Adipocyte (in vitro differentiated cells): ENCODE results near the gene WDFY4.

Experiments
- DNase-seq: peaks from one replicate; pipeline ENCODE4 v3.0.0-alpha.2; 2015; ENCODE audit warnings: low read depth
- H3K27me3 ChIP-seq: replicated peaks from 2 replicates; pipeline ENCODE4 v1.7.0; 2013; ENCODE audit warnings: mild to moderate bottlenecking, low read length, moderate library complexity; ENCODE audit not compliant: control insufficient read depth, insufficient read depth
- H3K36me3 ChIP-seq: 2 replicates; pipeline ENCODE4 v1.7.0; 2013; ENCODE audit warnings: low read length, mild to moderate bottlenecking, moderate library complexity; ENCODE audit not compliant: control insufficient read depth, insufficient read depth, severe bottlenecking
- H3K4me1 ChIP-seq: 2 replicates; pipeline ENCODE4 v1.7.0; 2013; ENCODE audit warnings: mild to moderate bottlenecking, low read length, moderate library complexity; ENCODE audit not compliant: control insufficient read depth, insufficient read depth
- H3K4me3 ChIP-seq: 2 replicates; pipeline ENCODE4 v1.7.0; 2013; ENCODE audit warnings: mild to moderate bottlenecking, low read length, moderate library complexity
- H3K9ac ChIP-seq: 2 replicates; pipeline ENCODE4 v1.7.0; 2013; ENCODE audit warnings: mild to moderate bottlenecking, low read length, moderate library complexity
- H3K9me3 ChIP-seq: 2 replicates; pipeline ENCODE4 v1.7.0; 2013; ENCODE audit warnings: mild to moderate bottlenecking, low read length, moderate library complexity; ENCODE audit not compliant: control insufficient read depth

The WDFY4 gene

DNA sequence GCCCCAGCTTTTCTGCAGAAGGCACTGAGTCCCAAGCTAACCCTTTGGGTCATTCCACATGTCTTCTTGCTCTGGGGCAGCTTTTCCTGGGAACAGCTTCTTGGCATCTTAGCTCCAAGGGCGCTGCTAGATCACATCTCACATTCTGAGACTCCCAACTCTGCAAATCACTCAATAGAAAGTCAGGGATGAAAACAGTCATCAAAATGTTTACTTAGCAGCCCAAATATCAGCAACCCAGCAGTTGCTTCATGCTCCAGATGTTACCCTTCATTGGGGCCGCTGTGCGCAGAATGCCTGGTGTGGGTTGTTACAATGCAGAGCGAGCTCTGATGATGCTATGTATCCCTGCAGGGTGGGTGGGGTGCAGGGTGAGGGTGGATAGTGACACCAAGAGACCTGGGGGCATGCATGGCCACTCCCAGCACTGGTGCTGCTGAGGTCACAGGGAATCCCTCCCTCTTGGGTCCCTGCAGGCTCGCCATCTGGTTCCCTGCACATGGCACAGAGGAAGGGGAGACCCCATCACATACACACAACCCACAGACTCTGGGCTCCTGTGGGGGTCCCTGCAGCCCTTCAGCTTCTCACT is 19.0 kb downstream of the WDFY4 start:
- peaks cover 59% of the 10 kb centered on the region for H3K27me3 ChIP-seq
- H3K4me3 ChIP-seq, result no peak overlapping the region
- no peak for DNase-seq
- no peaks in the 10 kb centered on the region for H3K36me3 ChIP-seq
- H3K4me1 ChIP-seq, result no peaks in the 10 kb centered on the region
- no peaks in the 10 kb centered on the region for H3K9me3 ChIP-seq
- no peak overlapping the region for H3K9ac ChIP-seq

DNA sequence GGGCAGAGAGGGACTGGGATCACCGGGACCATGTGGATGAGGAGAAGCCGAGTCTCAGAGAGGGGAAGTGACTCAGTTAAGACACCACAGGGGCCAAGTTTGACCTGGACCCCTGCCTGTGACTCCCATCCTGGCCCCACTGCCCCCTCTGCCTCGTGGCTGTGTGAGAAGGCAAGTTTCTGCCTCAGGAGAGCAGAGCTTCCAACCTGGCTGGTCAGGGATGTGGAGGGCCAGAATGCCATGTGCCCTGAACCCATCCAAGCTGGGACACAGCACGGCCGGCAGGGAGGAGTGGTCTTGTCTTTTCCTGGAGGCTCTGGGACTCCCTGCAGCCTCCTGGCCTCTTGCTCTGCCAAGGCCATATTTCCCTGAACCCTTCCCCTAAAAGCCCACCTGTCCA is 19.5 kb downstream of the WDFY4 start:
- Histone ChIP-seq H3K4me3 (no peak overlapping the region), H3K36me3 (no peaks in the 10 kb centered on the region), H3K9me3 (no peaks in the 10 kb centered on the region), H3K27me3 (peaks cover 56% of the 10 kb centered on the region), H3K9ac (no peak overlapping the region), H3K4me1 (no peaks in the 10 kb centered on the region)
- DNase-seq, result no peak

- DNase-seq, result no peak
- Histone ChIP-seq H3K4me3 (no peak overlapping the region), H3K9ac (no peak overlapping the region), H3K4me1 (no peaks in the 10 kb centered on the region), H3K36me3 (no peaks in the 10 kb centered on the region), H3K27me3 (peaks cover 44% of the 10 kb centered on the region), H3K9me3 (no peaks in the 10 kb centered on the region)
Observed at GRCh38 chr10:48705401-48705938, 20.8 kb downstream of the WDFY4 start.

GRCh38 chr10:48707472-48707871 is 22.8 kb downstream of the WDFY4 start:
- DNase-seq, result no peak
- Histone ChIP-seq H3K36me3 (no peaks in the 10 kb centered on the region), H3K4me1 (no peaks in the 10 kb centered on the region), H3K4me3 (no peak overlapping the region), H3K27me3 (peaks cover 51% of the 10 kb centered on the region), H3K9me3 (peaks cover 3% of the 10 kb centered on the region), H3K9ac (no peak overlapping the region)

DNA sequence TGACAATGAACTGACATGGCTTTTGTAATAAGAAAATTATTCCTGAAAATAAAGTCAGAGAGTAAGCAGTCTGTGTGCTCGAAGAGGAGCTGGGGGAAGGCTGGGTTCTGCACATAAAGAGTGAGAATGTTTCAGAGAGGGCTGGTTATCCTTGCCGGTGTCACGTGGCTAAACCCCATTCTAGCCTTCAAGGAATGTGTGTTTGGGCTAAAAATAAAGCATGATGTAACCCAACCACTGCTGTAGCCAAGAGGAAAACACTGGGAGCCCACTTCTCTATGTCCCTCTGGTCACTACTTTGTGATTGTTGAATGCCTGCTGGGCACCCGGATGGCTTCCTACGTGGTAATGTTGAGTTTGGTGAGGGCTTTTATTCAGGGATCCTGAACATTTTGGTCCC is 23.5 kb downstream of the WDFY4 start:
- Histone ChIP-seq H3K9ac (no peak overlapping the region), H3K9me3 (peaks cover 3% of the 10 kb centered on the region), H3K4me3 (no peak overlapping the region), H3K36me3 (no peaks in the 10 kb centered on the region), H3K4me1 (no peaks in the 10 kb centered on the region), H3K27me3 (peaks cover 46% of the 10 kb centered on the region)
- DNase-seq, result no peak

- Histone ChIP-seq H3K27me3 (peaks cover 31% of the 10 kb centered on the region), H3K9ac (no peak overlapping the region), H3K36me3 (no peaks in the 10 kb centered on the region), H3K4me1 (no peaks in the 10 kb centered on the region), H3K9me3 (peaks cover 13% of the 10 kb centered on the region), H3K4me3 (no peak overlapping the region)
- DNase-seq, result no peak
Observed at GRCh38 chr10:48710647-48711275, 26.1 kb downstream of the WDFY4 start.

- Histone ChIP-seq H3K27me3 (peaks cover 27% of the 10 kb centered on the region), H3K36me3 (no peaks in the 10 kb centered on the region), H3K9ac (no peak overlapping the region), H3K9me3 (peaks cover 13% of the 10 kb centered on the region), H3K4me1 (no peaks in the 10 kb centered on the region), H3K4me3 (no peak overlapping the region)
- no peak for DNase-seq
Observed at GRCh38 chr10:48711830-48712229, 27.2 kb downstream of the WDFY4 start.

DNA sequence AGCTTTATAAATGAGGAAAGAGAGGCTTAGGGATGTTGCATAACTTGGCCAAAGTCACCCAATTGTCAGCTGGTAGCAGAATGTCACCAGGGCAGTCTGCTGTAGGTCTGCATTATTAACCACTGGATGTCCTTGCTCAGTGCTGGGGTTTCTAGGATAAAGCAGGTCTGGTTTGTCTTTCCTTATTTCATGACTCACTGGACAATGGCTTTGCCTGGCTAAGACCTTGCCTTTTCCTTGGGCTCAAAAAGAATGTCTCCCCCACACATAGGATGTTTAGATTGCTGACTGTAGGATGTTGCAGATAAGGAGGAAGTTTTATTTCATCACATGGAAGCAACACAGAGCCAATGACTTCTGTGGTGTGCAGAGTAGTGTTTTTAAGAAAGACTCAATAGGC is 29.4 kb downstream of the WDFY4 start:
- Histone ChIP-seq H3K27me3 (peaks cover 27% of the 10 kb centered on the region), H3K36me3 (no peaks in the 10 kb centered on the region), H3K9me3 (peaks cover 13% of the 10 kb centered on the region), H3K9ac (no peak overlapping the region), H3K4me3 (no peak overlapping the region), H3K4me1 (no peaks in the 10 kb centered on the region)
- DNase-seq, result no peak

DNA sequence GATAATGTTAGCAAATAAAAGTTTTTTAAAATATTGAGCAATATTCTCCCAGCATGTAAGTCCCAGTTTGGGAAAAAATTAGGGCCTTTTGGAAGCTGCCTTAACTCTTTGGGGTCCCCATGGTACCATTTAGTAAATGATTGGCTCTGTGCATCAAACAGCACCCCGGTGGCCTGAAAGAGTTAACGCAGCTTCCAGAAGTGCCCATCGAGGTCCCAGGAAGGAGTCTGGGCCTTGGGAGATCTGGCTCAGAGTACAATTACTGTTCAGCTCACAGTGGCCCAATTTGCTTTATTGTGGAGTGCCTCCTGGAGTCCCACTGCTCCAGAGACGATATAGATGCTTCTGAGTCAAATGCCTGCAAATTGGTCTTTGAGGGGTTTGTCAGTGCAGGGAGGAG is 31.7 kb downstream of the WDFY4 start:
- Histone ChIP-seq H3K27me3 (peaks cover 32% of the 10 kb centered on the region), H3K9ac (no peak overlapping the region), H3K9me3 (peaks cover 9% of the 10 kb centered on the region), H3K36me3 (no peaks in the 10 kb centered on the region), H3K4me1 (no peaks in the 10 kb centered on the region), H3K4me3 (no peak overlapping the region)
- DNase-seq, result no peak

DNA sequence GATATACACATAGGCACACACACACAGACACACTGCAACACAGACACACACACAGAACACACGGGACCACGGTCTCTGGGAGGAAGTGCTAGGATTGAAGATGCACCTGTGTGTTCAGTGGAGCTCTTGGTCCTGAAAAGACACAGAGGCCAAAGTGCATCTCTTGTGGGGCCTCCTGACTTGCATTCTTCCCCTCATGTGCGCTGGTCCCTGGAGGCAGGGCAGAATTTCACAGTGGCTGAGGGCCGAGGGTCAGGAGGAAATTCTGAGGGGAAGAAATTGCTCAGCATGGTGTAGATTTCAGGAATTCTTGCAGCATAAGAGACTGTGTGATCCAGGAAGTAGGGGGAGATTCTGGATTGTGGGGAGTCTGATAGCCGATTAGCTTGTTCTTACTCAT is 35.9 kb downstream of the WDFY4 start:
- H3K9me3 ChIP-seq, result no peaks in the 10 kb centered on the region
- H3K36me3 ChIP-seq, result no peaks in the 10 kb centered on the region
- no peaks in the 10 kb centered on the region for H3K4me1 ChIP-seq
- H3K4me3 ChIP-seq, result no peak overlapping the region
- no peak for DNase-seq
- peaks cover 35% of the 10 kb centered on the region for H3K27me3 ChIP-seq
- no peak overlapping the region for H3K9ac ChIP-seq

DNA sequence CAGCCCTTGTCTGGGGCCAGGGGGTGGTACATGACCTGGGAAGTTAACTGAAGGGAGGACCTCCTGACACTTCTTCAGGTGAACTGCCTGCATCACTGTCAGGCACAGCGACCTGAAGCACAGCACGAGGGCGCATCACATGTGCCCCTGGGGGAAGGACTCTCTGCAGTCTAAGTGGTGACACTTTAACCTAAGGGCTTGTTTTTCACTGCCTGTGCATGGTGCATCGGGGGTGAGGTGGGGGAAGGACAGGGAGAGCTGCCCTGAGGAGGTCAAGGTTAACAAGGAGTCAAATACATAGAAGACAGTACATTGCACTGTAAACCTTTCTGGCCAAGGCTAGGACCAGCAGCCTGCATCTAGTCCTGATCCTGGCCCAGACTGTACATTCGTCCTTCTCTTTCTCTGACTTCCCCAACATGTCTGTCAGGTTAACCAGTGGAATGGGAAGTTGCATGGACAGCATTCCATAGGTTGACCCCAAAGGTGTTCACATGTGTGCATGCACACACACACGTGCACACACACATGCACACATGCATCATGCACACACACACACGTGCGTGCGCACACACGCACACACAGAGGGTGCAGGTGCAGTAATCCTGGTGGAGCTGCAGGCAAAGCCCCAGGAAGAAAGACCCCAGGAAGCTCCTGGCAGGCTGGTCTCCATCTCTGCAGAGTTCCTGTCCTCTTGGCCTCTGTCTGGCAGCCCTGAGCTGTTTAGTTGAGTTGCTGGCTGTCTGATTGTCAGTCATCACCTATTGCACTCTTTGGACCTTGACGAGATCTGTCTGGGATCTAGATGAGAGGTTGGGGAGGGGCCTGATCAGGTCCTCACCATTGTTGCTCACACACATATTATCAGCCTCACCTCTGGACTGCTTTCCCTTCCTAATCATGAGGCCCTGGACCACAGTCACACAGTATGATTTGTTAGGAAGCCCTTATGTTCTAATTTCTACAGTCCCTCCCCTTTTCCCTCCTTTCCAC is 37.8 kb downstream of the WDFY4 start:
- H3K9me3 ChIP-seq, result no peaks in the 10 kb centered on the region
- DNase-seq, result no peak
- peaks cover 41% of the 10 kb centered on the region for H3K27me3 ChIP-seq
- no peak overlapping the region for H3K9ac ChIP-seq
- no peaks in the 10 kb centered on the region for H3K36me3 ChIP-seq
- H3K4me3 ChIP-seq, result no peak overlapping the region
- H3K4me1 ChIP-seq, result no peaks in the 10 kb centered on the region
